Stimulated activated CD4-positive, alpha-beta T cell treated with anti-CD3 and anti-CD28 coated beads, TNF-alpha, amount 100 ng/mL, for 48 hours (primary cell): ENCODE data around the gene LAMB2.

Experiments used
- DNase-seq, 3 donors: peaks; one replicate each; pipeline ENCODE4 v3.0.0-alpha.2; 2020; ENCODE audit warnings: low read depth in 3 of 3

The LAMB2 gene

DNA sequence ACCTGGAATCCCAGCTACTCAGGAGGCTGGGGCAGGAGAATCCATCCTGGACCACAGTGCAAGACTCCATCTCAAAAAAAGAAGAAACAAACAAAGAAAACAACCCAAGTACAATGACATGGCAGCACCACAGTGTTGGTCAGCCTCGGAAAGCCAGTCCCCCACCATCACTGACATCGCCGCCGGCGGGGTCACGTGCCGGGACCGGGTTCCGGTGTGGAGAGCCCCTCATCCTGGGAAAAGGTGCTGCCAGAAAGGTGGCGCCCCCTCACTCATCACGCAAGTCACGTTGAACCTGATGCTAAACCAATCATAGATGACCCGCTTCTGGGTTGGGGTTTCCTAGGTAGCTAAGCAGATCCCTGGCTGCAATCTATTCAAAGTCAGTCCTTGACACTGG lies 56.7 kb downstream of the LAMB2 start:
- DNase-seq: no peak
